Fibroblast of skin of back (primary cell): ENCODE data around the gene MORF4L1.
"Not testable (repeated sequence)": the region's sequence is repeated elsewhere in the genome, so short reads cannot be mapped to it uniquely, and the experiment has no call there.

ENCODE experiments used
- DNase-seq: peaks from one replicate; pipeline ENCODE4 v3.0.0-alpha.2; 2013

MORF4L1 gene

DNA sequence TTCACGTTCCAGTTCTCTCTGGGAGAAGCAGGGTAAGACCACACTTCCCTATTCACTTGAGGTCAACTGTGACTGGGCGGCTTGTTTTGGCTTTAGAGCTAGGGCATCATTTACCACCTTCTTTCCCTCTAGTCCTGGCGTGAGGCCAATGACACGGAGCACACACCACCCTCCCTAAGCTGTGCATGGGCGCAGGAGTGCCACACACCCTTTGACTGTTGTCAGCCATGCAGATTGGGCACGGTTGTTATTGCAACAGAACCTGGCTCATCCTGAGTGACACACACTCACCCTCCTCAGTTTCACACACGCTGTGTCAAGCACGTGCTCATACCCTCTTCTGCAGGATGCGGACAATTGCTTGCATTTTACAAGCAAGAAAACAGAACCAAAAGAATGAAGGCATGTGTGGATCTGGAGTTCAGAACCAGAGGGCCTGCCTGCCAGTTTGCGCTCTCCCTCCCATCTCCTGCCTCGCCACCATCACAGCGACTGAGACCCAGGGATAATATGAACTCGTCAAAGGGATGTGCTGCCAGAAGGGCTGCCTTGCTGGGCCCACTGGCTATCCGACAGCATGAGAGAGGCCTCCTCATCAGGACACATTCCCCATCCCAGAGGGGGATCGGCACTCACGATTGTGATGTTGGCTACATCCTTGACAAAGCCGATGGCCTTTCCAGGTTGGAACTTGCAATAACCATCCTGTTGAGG lies 54.5 kb downstream of the MORF4L1 start:
- DNase-seq = no peak

DNA sequence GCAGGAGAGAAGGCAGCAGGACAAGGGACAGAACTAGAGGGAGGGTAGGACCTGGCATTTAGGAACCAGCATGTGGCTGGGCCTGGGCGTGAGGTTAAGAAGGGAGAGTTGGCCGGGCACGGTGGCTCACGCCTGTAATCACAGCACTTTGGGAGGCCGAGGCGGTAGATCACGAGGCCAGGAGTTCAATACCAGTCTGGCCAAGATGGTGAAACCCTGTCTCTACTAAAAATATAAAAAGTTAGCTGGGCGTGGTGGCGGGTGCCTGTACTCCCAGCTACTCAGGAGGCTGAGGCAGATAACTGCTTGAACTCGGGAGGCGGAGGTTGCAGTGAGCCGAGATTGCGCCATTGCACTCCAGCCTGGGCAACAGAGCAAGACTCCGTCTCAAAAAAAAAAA lies 55.5 kb downstream of the MORF4L1 start:
- not testable (repeated sequence) for DNase-seq

DNA sequence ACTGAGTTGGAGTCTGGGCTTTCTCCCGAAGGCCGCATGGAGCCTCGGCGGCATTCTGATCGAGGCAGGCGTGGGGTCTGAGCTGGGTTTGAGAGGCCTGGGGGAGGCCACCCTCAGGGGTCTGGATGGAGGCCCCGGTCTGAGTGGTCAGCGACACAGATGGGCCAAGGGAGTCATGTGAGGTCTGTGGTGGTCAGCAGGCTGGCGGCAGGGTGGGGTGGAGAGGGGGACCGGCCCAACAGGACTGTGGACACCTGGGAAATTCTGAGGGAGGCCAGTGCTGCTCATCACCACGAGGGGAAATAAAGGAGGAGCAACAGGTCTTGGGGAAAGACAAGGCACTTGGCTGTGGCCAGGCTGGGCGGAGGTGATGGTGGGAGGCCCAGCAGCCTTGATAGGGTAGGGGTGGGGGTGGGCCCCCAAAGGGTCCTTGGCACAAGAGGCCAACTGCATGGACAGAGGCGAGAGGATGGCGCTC lies 56.0 kb downstream of the MORF4L1 start:
- DNase-seq = no peak

DNA sequence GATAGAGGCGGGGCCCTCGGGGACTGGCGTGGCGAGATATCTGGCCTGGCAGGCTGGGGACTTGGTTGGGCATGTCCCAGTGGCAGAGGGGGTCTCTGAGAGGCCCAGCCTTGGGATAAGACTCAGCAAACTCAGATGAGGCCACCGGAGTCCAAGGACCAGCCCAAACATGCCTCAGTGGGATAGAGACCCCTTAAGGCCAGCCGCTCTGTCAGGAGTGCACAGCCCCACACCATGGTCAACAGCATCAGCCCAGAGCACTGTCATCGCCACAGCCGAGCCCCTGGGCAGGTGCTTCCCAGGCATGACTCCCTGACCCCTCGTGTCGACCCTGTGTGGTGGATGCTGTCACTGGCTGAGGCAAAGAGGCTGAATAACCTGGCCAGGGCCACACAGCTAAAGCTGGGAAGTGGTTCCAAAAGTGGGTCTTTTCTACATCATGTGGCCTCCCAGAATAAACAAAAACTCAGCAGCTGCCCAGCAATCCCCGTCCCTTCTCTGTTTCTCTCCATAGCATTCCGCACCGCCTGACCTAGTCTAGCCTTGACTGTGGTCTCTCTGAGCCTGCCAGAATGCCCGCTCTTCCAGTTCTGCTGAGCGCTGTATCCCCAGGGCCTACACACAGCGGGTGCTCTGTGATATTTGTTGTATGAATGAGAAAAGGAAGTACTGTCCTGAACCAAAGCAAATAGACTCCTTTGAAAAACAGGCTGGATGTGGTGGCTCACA lies 57.0 kb downstream of the MORF4L1 start:
- no peak for DNase-seq

DNA sequence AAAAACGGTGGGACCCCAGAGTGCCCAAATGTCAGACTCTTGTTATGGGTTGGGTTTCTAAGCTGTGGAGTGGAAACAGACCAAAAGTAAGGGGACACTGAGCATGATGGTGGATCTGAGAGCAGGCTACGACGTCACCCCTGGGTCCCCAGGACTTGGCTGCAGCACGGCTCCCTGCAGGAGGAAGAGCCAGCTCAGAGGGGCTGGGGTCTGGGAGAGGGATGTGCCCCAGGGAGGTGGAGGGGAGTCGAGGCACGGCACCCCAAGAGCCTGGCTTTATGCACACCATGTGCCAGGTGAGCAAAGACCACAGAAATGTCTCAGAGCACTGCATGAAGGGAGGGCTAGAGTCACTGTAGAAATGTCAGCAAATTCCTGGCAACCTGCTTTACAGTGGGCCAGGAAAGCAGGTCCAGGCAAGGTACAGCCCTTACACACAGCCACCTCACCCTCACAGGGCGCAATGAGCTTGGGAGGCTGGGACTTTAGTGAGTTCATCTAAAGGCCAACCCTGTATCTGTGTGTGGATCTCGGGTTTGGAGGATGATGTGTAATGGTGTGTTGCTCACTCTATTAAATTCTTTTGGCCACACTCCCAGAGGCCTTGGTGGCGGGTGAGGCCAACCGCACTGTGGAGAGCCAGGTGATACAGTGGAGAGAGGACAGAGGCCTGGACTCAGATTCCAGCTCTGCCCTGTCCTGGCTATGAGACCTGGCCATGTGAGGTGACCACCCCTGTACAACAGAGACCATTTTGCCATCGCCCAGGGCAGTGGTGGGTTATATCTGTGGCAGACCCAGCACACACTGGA lies 58.1 kb downstream of the MORF4L1 start:
- DNase-seq = peak; percentile 75

DNA sequence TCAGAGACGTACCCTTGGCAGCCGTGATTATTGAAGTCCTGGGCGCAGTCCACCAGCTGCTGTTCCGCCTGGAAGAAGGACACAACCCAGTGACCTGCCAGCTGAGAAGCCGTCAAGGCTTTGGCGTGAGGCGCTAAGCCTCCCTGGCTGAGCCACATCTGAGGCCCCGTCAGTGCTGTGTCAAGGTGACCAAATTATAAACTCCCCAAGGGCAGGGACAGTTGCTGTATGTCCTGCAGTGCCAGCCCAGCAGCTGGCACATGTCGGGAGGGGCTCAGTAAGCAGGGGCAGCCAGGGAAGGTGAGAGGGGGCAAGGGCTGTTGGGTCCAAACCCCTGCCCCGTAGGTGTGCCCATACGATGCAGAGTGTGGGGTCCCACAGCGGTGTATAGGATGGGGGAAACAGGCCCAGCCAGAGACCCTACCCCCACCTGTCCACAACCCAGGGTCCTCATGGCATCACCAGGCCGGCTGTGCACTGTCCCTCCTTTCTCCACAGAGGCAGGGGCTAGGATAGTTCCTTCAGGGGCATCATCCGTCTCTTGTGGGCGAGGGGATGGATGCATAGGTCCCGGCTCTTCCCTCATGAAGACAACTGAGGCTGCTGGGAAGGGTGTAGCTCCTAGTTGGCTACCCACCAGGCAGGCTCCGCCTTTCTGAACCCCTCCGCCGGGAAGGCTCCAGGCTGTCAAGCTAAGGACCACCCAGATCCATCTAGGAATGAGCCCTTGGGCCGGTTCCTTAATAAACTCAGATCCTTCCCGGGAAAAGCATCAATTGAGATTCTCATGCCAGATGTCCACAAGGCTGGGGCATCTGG lies 59.0 kb downstream of the MORF4L1 start:
- DNase-seq = no peak

DNA sequence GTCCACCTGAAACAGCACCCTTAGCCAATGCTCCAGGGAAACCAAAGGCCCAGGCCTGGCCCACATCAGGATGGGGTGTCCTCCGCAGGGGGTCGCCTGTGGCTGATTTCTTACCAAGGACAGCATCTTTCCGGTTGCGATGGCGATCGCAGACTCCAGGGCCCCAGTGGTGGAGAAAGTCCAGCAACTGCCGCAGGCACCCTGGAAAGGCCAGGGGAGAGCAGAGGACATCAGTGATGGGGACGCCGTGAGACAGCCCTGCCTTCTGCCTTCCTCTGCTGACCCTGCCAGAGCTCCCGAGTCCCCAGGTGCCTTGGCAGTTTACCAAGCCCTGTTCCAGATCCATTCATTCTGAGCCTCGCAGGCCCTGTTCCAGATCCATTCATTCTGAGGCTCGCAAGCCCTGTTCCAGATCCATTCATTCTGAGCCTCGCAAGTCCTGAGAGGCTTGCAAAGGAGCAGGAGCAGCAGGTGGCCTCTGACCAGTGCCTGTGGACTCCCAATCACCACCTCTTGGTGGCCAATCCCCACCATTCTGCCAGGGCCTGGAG lies 59.6 kb downstream of the MORF4L1 start:
- no peak for DNase-seq

DNA sequence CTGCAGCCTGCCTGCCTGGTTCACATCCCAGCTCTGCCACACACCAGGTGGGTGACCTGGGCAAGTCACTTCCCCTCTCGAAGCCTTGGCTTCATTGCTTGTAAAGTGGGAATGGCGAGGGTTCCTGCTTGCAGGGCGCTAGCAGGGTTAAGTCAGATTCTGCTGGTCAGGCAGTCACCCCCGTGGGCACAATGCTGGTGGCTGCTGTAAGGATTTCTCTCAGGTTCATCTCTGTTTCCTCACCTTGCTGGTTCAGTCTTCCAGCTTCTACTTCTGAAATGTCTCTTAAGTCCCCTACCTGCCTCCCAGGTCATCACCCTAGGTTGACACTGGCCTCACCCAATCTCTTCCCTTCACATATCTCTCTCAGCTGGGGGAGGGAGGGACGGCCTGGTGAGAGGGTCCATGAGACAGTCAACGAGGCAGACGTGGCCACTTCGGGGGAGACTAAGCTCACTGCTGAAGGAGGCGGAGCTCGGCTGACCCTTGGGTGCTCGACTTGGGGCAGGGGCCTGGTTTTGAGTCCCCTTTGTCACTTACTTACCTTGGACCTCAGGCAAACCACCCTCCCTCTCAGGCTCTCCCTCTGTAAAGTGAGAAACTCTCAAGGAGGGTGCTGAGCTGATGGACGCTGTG lies 60.6 kb downstream of the MORF4L1 start:
- DNase-seq = no peak

DNA sequence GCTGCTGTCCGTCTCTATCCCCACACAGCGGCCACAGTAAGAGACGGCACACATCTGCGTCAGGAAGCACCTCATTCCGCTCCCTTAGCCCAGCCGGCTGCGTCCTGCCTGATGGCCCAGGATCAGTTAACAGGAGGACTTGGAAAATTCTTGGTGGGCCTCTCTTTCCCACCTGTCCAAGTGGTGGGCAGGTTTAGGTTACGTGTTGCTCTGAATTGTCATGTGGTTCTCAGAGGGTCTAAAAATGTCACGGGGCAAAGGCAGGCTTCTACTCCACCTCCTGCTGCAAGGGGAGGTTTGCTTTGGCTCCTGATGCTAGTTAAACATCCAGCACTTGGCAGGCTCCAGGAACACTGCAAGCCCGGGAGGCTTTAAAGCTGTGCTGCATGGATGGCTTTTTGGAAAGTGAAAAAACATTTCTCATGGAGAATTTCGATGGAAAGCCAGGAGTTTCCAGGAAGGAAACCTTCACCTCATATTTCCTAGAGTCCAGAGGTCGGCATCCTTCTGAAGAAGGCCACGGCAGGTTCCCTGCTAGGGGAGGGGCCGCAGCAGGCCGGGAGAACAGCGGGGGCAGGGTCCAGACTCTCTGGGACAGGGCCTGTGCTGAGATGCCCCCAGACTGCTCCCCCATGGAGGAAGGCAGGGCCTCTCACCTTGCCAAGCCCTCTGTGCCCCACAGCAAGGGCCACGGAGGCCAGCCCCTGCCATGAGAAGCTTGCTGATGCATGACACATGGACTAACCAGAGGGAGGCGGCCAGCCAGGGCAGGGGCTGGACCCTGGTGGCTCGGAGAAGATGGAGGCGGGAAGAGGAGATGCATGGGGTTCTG lies 61.3 kb downstream of the MORF4L1 start:
- no peak for DNase-seq

DNA sequence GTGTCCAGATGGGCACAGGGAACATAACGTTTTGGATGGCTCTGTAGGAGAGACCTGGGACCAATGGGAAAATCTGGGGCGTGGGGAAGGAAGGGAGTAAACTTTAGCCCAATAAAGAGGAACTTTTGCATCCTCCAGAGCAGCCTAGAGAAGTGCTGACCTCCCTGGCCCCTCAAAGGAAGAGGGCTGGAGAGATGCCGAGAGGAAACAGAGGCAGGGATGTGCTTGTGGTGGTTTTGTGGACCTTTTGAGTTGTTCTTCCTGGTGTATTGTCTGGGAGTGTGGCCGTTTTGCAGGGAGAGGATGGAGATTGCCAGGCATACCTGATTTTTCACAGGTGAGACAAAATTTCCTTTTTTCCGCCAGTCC lies 61.9 kb downstream of the MORF4L1 start:
- DNase-seq = no peak

DNA sequence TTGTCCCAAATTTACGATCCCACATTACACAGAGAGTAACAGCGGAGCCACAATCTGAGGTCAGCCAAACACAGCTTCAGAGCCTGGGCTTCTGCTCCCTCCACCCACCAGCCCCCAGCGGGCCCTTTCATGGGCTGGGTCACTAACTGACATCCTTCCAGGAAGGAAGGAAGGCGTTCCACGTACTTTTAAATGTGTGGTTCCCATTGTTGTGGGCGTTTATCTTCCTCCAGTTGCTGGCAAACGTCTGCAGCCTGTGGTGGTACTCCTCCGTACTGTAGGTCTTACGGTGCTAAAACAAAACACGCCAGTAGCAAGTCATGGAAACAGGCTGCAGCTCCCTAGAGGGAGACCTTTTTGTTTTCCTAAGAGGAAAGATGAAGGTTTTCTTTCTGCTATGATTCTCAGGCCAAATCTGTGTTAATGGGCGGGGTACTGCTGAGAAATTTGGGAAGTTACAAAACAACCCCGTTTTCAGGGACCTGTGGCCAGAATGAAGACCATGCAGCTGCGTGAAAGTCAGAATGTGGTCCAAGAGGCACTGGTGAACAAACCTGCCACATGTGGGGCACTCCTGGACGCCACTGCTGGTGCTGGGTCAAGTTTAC lies 64.5 kb downstream of the MORF4L1 start:
- DNase-seq = no peak

DNA sequence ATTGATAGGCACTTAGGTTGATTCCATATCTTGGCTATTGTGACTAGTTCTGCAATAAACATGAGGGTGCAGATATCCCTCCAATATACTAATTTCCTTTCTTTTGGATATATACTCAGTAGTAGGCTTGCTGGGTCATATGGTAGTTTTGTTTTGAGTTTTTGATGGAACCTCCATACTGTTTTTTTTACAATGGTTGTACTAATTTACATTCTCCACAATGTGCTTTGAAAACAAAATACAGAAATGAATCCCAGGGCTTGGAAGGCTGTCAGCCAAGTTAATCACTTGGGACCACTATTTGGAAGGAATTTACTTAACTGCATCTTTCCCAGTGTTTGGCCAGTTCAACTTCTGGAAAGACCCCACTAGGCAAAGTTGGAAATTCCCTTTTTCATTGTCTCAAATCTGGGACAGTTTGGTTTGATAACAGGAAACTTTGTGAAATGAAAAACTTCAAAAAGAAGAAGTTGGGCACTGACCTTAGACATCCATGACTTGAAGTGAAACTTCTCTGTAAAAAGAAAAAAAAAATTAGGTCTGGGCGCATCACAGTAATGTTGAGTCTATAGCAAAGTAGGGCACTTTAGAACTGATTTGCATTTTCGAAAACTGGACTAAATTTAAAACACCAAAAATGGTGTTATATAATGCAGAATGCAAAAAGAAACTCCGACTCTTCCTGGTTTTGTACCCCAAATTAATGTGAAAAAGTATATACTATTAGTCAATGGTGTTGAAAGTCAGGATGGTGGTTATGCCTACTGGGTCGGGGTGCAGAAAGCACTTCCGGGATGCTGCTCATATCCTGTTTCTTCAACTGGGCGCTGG lies 66.2 kb downstream of the MORF4L1 start:
- no peak for DNase-seq

DNA sequence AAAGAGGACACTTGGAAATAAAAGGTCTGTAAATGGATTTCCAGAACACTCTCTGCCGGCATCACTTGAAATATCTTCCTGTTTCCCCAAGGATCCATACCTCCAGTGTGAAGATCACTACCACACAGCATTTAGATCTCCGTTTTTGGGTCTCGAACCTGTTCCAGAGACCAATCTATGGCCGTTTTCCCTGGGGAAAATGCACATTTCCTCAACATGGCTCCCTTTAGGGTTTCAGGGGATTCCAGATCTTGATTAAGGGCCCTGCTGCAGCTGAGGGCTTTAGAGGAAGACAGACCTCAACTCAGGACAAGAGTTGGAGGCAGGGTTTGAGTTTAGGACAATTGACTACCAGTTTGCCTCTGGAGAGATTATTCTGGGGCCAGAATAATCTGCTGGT lies 70.1 kb downstream of the MORF4L1 start:
- DNase-seq = no peak

DNA sequence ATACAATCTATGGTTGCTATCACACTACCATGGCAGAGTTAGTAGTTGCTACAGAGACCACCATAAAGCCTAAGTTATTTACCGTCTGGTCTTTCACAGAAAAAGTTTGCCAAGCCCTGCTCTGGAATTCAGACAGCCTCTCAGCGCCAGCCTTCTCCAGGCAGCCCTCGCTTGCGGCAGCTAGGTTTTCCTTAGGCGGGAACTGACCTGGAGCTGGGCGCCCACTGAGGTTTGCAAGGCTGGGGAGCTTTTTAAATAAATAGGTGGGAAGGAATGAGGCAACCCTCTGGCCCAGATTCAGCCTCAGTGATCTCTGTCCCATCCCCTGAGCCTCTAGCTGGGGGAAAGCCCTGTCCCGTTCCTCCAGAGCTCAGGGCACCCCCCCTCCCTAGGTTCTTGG lies 71.0 kb downstream of the MORF4L1 start:
- DNase-seq = no peak

DNA sequence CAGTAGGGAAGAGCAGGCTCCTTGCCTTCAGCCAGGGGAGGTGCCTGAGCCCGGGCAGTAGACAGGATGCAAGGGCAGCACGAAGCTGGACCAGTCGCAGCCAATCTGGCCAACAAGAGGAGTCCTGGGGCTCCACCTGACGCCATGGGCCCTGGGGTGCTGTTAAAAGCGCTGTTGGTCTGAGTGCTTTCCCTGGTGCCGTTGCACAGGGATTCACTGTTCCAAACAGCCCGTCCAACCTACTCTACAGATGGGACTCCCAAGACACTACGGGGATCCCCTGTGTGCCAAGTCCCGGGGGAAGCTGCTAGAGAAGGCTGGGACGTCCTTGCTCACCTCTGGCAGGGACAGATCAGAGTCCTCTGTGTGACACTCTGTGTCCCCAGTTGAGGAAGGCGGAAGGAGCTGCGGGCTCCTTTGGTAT lies 71.5 kb downstream of the MORF4L1 start:
- no peak for DNase-seq

DNA sequence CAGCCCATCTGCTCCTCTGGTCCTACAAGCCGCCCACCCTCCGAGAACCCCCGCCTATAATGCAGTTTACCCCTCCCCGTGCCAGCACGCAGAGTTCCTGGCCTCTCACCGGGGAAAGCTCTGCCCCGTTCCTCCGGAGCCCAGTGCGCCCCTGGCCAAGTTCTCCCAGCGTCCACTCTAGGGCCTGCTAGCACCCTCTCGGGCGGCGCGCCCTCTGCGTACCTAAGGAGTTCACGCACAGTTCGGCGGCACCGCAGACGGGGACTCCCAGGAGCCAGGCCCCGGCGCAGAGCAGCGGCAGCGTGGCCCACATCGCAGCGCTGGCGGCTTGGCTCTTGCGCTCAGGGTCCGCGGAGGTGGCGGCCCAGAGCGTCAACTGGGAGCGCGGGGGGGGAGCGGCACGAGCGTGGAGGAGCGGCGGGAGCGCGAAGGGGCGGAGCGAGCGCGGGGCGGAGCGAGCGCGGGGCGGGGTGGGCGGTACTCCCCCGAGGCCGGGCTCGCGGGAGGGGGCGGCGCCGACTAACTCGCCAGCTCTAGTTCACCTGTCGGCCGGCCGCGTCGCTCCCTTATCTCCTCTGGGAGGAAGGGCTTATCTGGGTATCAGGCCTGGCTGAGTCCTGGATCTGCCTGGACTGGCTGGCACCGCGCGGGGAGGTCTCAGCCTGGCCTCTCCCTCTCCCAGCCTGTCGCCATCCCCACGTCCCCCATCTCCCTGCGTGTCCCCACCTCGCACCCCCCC lies 72.1 kb downstream of the MORF4L1 start, which contains the start of gene CTSH:
Gene CTSH (minus strand): TSS at position 378 of the 739 bp plus-strand sequence. CDS start 65 bp downstream, at position 313.
- DNase-seq = peak; percentile 43

DNA sequence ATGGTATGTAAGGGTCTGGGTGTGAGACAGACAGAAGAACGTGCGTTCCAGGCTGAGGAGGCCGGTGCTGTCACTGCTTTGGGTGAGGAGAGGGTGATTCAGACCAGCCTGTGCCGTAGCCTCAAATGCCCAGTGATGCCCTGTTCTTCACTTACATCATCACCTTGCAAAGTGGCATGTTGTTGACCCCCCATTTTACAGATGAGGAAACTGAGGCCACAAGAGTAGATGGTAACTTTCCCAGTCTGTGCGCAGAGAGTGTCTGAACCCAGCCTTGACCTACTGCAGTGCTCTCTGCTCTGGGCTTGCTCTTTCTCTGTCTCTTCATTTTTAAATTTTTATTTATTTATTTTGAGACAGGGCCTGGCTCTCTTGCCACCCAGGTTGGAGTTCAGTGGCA lies 73.8 kb downstream of the MORF4L1 start:
- no peak for DNase-seq

DNA sequence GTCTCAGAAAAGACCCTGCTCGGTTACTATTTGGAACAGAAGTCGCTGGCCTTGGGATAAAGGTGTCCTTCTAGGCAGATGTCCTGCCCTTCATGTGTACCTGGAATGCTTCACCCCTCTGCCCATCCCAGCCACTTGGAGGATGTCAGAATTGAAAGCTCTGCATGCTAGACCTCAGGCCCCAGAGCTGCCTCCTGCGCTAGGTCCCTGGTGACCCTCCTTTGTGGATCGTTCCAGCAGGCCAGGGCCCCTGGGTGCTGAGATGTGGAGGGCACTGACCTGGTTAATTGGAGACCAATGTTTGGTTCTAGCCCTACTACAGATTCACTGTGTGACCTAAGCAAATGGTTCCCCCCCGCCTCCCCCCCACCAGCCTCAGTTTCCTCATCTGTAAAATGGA lies 74.8 kb downstream of the MORF4L1 start:
- no peak for DNase-seq
